KG1 (cell line): ENCODE measurements around the gene DCHS1.

ENCODE experiments used
- DNase-seq: peaks from one replicate; lab custom pipeline; 2025; lab: John Stamatoyannopoulos, UW

The DCHS1 gene

DNA sequence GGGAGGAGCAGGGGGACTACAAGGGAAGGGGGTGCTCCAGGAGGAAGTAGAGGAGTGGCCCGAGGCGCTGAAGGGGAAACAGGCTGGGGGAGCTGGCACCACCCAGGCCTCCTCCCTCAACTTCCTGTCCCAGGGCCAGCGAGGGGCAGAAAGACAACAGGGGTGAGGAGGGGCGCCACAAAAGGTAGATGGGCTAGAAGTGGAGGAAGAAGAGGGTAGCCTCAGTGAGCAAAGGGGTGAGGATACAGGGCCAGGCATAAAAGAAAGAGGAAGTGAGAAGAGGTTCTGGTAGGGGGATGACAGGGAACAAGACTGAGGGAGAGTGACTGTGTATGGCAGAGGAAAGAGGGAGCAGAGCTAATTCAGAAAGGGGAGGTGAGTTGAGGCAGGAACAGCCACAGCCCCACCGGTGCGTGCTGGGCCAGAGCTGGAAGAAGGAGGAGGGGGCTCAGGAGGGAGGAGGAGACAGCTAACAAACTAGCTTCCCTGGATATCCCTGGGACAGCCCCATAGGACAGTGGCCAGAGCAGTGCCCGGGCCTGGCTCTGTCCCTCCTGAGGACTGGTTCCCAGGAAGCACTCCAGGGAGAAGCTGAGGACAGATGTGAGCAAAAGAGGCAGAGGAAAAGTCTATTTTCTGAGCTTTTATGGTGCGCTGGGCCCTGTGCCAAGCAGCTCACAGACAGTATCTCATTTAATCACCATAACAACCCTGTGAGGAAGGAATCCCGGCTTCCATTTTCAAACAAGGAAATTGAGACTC lies 8.5 kb downstream of the DCHS1 start:
- DNase-seq, result peak; percentile 67

GRCh38 chr11:6646576-6646917 lies 9.1 kb downstream of the DCHS1 start:
- peak; percentile 67 for DNase-seq

DNA sequence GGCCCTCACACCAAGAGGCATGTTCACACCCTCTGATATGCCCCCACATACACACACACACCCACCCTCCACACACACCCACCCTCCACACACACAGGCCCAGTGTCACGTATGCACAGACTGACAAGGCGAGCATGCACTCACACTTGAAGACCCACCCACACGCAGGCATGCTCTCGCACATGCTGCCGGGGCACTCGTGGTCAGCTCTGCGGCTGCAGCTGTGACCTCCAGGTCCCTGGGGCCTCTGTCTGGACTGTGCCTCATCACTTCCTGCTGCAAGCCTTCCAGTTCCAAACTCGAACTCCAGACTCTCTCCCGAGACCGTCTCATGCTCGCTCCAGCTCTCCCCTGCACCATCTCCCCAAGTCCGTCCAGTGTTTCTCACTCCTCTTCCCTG lies 9.5 kb downstream of the DCHS1 start:
- no peak for DNase-seq

- DNase-seq, result no peak
Observed at GRCh38 chr11:6642957-6643356, 12.7 kb downstream of the DCHS1 start.

GRCh38 chr11:6640985-6641701 lies 14.5 kb downstream of the DCHS1 start:
- DNase-seq, result no peak

GRCh38 chr11:6640036-6640984 lies 15.3 kb downstream of the DCHS1 start:
- DNase-seq, result no peak

- DNase-seq, result no peak
Observed at GRCh38 chr11:6638429-6638828, 17.2 kb downstream of the DCHS1 start.

DNA sequence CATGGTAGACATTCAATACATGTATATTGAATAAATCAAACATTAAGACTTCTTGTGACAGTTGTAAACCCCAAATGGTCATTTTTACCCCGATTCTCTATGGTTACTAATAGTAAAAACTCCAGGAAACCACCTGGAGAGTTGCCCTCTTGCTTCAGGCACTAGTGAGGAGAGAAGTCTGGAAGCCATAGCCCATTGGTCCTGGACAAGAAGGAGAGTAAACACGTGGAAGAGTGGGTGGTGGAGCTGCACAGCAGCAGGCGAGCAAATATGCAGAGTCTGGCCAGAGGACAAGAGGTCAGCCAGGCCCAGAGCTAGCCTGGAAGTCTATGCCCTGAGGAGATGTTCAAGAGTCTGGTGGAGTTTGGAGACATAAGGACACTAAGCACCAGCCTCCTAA lies 17.7 kb downstream of the DCHS1 start:
- no peak for DNase-seq

- DNase-seq, result no peak
Observed at GRCh38 chr11:6636480-6636879, 19.1 kb downstream of the DCHS1 start.

DNA sequence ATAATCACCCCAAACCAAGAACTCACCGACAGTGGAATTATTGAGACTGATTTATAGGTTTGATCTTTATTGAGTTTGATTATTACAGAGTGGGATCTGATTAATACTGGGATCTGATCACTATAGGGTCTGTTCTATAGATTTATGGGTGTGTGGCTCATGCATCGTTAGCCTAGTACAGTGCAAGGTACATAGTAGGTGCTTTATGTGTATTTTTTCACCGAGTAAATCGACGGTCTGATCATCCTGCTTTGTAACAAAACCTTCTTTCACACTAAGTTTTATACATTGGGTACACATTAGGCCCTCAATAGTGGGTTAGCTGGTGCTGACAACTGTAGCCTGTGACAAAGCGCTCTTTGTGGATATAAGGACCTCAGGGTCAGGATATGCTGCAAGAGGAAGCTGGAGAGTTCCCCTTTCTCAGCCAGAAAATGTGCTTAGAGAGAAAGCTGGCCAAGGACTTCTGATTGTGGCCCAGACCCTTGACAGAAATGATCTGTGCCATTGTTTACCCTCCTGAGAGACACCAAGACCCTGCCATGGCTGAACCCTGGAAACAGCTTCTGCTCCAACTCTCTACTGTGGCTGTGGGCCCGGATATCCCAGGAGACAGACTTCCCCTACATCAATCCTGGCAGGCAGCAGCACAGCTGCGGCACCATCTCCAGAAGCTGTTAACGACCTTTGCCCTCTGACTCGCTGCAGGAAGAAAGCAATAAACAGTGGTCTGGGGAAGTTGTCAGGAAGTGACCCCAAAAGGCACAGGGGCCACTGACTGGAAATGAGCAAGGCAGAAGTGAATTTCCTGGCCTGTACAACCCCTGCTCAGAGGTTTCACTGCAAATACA lies 20.3 kb downstream of the DCHS1 start:
- peak; percentile 68 for DNase-seq

DNA sequence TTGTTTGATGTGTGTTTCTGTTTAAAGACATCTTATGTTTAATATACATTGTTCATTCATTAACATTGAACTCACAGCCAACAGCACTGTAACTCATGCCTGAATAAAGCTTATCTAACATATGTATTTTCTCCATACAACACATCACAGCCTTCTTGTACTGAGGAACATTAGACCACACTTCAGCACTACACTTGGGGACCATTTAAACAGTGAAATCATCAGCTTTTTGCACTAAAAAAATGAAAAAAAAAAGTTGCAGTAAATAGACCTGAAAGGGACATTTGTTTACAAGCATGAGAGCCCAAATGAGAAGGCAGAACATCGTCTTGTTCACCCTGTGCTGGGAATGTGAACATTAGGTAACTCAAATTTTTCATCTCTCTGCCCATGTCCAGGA lies 21.1 kb downstream of the DCHS1 start:
- no peak for DNase-seq

GRCh38 chr11:6633422-6634408 lies 21.9 kb downstream of the DCHS1 start:
- DNase-seq, result no peak

DNA sequence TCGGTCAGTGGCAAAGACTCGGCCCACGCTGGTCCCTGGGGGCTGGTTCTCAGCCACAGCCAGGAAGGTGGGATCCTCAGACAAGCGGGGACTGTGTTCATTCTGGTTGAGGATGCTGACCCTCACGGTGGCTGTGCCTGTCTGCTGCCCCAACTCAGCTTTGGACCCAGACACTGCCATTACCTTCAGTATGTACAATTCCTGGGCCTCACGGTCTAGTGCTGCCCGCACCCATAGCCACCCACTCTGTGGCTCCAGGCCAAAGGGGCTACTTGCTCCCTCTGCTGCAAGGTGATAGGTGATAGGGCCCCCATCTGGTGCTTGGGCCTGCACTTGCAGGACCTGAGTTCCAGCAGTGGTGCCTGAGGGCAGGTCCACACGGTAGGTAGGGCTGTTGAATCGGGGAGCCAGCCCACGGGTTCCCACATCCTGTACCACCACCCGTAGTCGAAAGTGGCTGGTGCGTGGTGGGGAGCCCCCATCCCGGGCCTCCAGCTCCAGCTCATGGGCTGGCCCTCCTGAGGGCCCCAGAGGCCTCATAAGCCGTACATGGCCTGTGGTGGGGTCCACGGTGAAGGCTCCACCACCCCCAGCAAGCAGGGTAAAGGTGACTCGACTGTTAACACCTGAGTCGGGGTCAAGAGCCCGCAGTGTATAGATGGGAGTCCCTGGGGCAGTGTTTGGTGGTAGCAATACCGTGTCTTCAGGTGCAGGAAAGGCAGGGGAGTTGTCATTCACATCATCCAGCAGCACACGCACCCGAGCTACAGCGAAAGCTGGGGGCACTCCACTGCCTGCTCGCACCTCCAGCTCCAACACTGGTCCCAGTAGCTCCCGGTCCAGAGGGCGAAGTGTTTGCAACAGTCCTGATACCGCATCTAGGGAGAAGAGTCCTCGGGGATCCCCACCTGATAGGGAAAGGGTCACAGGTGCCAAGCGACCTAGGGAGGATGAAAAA lies 23.2 kb downstream of the DCHS1 start:
- no peak for DNase-seq

DNA sequence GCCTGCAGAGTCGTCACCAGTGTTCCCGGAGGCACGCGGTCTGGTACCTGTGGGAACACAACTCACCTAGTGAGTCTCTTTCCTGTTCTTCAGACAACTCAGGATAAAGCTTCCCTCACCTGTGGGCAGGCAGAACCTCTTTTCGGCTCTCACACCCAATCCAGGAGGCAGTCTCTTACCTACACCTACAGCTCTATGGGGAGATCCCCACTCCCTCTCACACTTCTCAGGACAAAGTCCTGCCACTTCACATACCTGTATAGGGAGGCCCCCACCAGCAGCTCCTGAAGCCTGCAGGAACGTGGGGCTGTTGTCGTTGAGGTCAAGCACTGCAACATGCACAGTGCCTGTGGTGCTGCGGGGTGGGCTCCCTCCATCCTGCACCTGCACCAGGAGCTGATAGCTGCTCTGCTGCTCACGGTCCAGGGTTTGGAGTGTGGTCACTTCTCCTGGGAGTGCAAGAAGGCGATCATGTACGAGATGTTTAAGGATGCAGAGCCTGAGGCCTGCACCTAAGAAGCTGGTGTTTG lies 24.2 kb downstream of the DCHS1 start:
- DNase-seq, result no peak

- DNase-seq, result no peak
Observed at GRCh38 chr11:6630632-6631291, 24.8 kb downstream of the DCHS1 start.

DNA sequence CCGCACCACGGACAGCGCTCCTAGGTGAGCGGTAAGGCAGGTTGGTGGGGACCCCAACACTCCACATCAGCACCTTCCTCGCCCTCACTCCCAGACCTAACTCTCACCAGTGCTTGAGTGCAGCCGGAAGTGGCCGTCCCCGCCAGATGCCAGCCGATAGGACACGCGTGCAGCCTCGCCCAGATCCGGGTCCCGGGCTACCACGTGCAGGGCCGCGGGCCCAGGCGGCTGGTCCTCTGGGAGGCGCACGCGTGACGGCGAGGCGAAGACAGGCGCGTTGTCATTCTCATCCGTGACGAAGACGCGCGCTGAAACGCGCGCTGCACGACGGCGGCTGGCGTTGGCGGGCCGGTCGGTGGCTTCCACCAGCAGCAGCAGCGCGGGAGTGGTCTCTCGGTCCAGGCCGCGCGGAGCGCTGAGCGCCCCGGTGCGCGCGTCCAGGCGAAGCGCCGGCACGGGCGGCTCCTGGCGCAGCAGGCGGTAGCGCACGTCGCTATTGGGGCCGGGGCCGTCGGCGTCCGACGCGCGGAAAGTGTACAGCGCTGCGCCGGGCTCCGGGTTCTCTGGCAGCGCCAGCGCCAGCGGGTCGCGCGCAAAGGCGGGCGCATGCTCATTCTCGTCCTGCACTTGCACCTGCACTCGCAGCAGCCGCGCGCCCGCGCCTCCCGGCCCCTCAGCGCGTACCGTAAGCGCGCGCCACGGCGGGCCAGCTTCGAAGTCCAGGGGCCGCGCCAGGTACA lies 25.5 kb downstream of the DCHS1 start:
- no peak for DNase-seq

DNA sequence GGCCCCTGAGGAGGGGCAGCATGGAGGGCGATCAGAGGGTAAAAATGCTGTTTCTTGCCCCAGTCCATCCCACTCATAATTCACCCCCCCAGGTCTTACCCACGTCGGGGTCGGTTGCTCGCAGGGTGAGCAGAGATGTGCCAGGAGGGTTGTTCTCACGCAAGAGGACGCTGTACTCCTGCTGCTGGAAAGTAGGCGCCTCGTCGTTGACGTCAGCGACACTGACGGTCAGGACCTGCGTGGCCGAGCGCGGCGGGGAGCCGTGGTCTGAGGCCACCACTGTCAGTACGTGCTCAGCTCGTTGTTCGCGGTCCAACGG lies 26.1 kb downstream of the DCHS1 start:
- DNase-seq, result no peak

- DNase-seq, result no peak
Observed at GRCh38 chr11:6628526-6628925, 27.1 kb downstream of the DCHS1 start.
